NB4 (cell line): ENCODE measurements around the gene CNPY1.

Experiments used
- CTCF ChIP-seq: IDR thresholded peaks from one replicate; pipeline ENCODE4 v1.5.1; 2012; ENCODE audit warnings: low read depth, low read length
- POLR2A ChIP-seq: IDR thresholded peaks from 2 replicates; pipeline ENCODE4 v1.6.1; 2011; ENCODE audit warnings: mild to moderate bottlenecking; ENCODE audit not compliant: insufficient read length; ENCODE audit errors: extremely low read depth

DNA sequence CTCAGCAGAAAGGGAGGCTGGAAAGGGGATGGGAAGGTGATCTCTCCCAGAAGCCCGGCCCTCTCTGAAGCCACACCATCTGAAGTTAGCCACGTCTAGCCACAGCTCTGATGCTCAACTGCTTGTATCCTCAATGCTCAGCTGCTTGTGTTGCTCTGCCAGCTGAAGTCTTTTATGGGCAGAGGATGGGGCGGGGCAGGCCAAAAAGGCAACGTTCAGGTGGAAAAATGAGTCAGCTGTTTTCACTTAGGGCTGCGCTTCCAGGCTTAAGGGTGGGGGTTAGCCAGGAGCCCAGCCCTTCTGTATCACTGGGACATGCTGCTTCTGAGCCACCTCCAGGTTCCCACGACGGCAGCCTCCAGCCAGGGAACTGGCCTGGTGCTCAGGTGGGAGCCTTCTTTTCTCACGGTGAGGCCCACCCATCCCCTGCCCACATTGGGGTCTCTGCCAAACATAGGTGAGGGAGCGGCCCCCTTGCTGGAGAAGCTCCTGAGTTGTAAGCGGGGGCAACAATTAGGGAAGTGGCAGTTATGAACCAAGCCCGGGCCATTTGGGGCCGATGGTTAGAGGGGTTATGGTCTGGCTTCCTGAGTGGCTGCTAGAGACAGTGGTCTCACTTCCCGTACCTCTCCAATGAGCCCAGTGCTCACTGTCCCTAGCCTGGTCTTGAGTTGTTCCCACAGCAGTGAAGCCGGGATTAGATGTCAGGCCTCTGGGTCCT lies 44.9 kb upstream of the CNPY1 start:
- TF ChIP-seq CTCF (no peak), POLR2A (no peak)
